Esophagus muscularis mucosa (tissue), 4 donors: ENCODE data around the gene ZBTB16. TPM values are rescaled to one million over a fixed set of nuclear protein-coding genes. Genes with fewer than 3 reads are reported as not detected.
A peak's percentile ranks its signal among the peaks of the same experiment; 100 is the strongest.

Experiments
- DNase-seq: peaks from one replicate; pipeline ENCODE4 v3.0.0-alpha.2; 2017; ENCODE audit errors: extremely low spot score
- H3K27ac ChIP-seq, 4 donors: fragments of 200-600 bp; sonication (generic); replicated peaks in 1 of 4; 1 replicate in 3 of 4; 2 replicates in 1 of 4; pipeline ENCODE4 v1.5.1; 2016 to 2019; ENCODE audit warnings: mild to moderate bottlenecking in 1 of 4
- H3K27me3 ChIP-seq, 4 donors: fragments of 200-600 bp; sonication (generic); one replicate each; pipeline versions ENCODE4 v1.5.1 to v1.6.0; 2016 to 2019
- H3K36me3 ChIP-seq, 4 donors: fragments of 200-600 bp; sonication (generic); one replicate each; pipeline ENCODE4 v1.5.1; 2016 to 2019
- H3K4me1 ChIP-seq, 4 donors: fragments of 200-600 bp; sonication (generic); one replicate each; pipeline ENCODE4 v1.5.1; 2016 to 2019
- H3K4me3 ChIP-seq, 4 donors: fragments of 200-600 bp; sonication (generic); 1 replicate in 2 of 4; 2 replicates in 2 of 4; pipeline ENCODE4 v1.5.1; 2016 to 2019; ENCODE audit warnings: mild to moderate bottlenecking in 4 of 4, moderate library complexity in 1 of 4
- H3K9me3 ChIP-seq, 4 donors: fragments of 200-600 bp; sonication (generic); 1 replicate in 3 of 4; 2 replicates in 1 of 4; pipeline ENCODE4 v1.5.1; 2016 to 2019
- CTCF ChIP-seq, 3 experiments: fragments of 200-600 bp in 2 of 3; fragments of 450-650 bp in 1 of 3; sonication (generic) in 2 of 3; IDR thresholded peaks; one replicate each; pipeline ENCODE4 v1.5.1; 2017 to 2019; ENCODE audit warnings: antibody characterized with exemption in 3 of 3, mild to moderate bottlenecking in 2 of 3, moderate library complexity in 1 of 3
- EP300 ChIP-seq: sonication (generic); formaldehyde crosslinking; IDR thresholded peaks from one replicate; pipeline ENCODE4 v1.6.1; 2017; ENCODE audit warnings: antibody characterized with exemption
- POLR2A ChIP-seq: fragments of 450-650 bp; IDR thresholded peaks from one replicate; pipeline ENCODE4 v1.6.1; 2017; ENCODE audit warnings: antibody characterized with exemption, moderate library complexity, mild to moderate bottlenecking, low read depth
- POLR2AphosphoS5 ChIP-seq, 2 donors: sonication (generic); formaldehyde crosslinking; IDR thresholded peaks; one replicate each; pipeline ENCODE4 v1.6.1; 2017; ENCODE audit warnings: antibody characterized with exemption in 2 of 2
- WGBS: methylation state at CpG from one replicate; pipeline ENCODE4 v1.1.5; 2018; 5-methylcytosine and 5-hydroxymethylcytosine counted together
- intact Hi-C: fragments of 100-400 bp; cut with DNase I; formaldehyde crosslinking; loops from one replicate; pipeline ENCODE4 v1.15.1; 2023
- total RNA-seq, 4 donors: library from RNA; depleted of rRNA; stranded (reverse); fragments of >200 nt; gene quantifications; one replicate each; pipeline versions ENCODE4 v1.1.0 to v1.2.1, GENCODE V29; 2016

The ZBTB16 gene
- total RNA-seq, 4 donors from 2014 or later, result 175 to 319 (median 222) TPM

GRCh38 chr11:114102993-114103896 is 43.7 kb downstream of the ZBTB16 start:
- DNase-seq, result no peak
- peaks cover 5 to 70% (median 31%) of the 10 kb centered on the region in 4 donors for H3K36me3 ChIP-seq
- WGBS, result 87% methylated on average over 13 of the region's 13 CpGs
- H3K9me3 ChIP-seq, result no peaks in the 10 kb centered on the region
- H3K4me1 ChIP-seq, result peaks cover 93 to 100% (median 99%) of the 10 kb centered on the region in 4 donors
- TF ChIP-seq POLR2A (no peak), EP300 (no peak), POLR2AphosphoS5 (IDR thresholded peaks at IDR 0.05) (no peak), CTCF (IDR thresholded peaks at IDR 0.05) (no peak)
- H3K4me3 ChIP-seq, result no peak overlapping the region
- no peak overlapping the region for H3K27ac ChIP-seq
- intact Hi-C loops, result no loop called here
- no peaks in the 10 kb centered on the region for H3K27me3 ChIP-seq

GRCh38 chr11:114105611-114106010 is 46.1 kb downstream of the ZBTB16 start:
- TF ChIP-seq EP300, result no peak
- TF ChIP-seq CTCF (IDR thresholded peaks at IDR 0.05), result no peak
- no peak for TF ChIP-seq POLR2AphosphoS5 (IDR thresholded peaks at IDR 0.05)
- no peak for TF ChIP-seq POLR2A
- intact Hi-C loops, result no loop called here
- H3K27ac ChIP-seq, result no peak overlapping the region
- peaks cover 5 to 64% (median 27%) of the 10 kb centered on the region in 4 donors for H3K36me3 ChIP-seq
- no peaks in the 10 kb centered on the region for H3K9me3 ChIP-seq
- peaks cover 95 to 100% (median 100%) of the 10 kb centered on the region in 4 donors for H3K4me1 ChIP-seq
- no peak overlapping the region for H3K4me3 ChIP-seq
- DNase-seq, result no peak
- 88% methylated on average over 3 of the region's 3 CpGs for WGBS
- H3K27me3 ChIP-seq, result no peaks in the 10 kb centered on the region

GRCh38 chr11:114106047-114106446 is 46.5 kb downstream of the ZBTB16 start:
- intact Hi-C loops, result no loop called here
- Histone ChIP-seq H3K9me3 (no peaks in the 10 kb centered on the region), H3K36me3 (peaks cover 5 to 61% (median 24%) of the 10 kb centered on the region in 4 donors), H3K27ac (no peak overlapping the region), H3K27me3 (no peaks in the 10 kb centered on the region), H3K4me3 (no peak overlapping the region), H3K4me1 (peaks cover 95 to 100% (median 100%) of the 10 kb centered on the region in 4 donors)
- 79% methylated on average over 8 of the region's 8 CpGs for WGBS
- no peak for DNase-seq
- TF ChIP-seq EP300, result no peak

GRCh38 chr11:114106986-114107385 is 47.5 kb downstream of the ZBTB16 start:
- Histone ChIP-seq H3K27me3 (no peaks in the 10 kb centered on the region), H3K4me1 (peaks cover 94 to 100% (median 100%) of the 10 kb centered on the region in 4 donors), H3K9me3 (no peaks in the 10 kb centered on the region), H3K4me3 (no peak overlapping the region), H3K27ac (no peak overlapping the region), H3K36me3 (peaks cover 5 to 61% (median 23%) of the 10 kb centered on the region in 4 donors)
- WGBS, result 96% methylated on average over 6 of the region's 6 CpGs
- DNase-seq, result no peak
- TF ChIP-seq POLR2AphosphoS5 (IDR thresholded peaks at IDR 0.05), result no peak
- TF ChIP-seq CTCF (IDR thresholded peaks at IDR 0.05), result no peak
- no peak for TF ChIP-seq EP300
- TF ChIP-seq POLR2A, result no peak
- intact Hi-C loops, result no loop called here

GRCh38 chr11:114108501-114109205 is 49.1 kb downstream of the ZBTB16 start:
- Histone ChIP-seq H3K4me1 (peaks cover 95 to 100% (median 99%) of the 10 kb centered on the region in 4 donors), H3K9me3 (no peaks in the 10 kb centered on the region), H3K27me3 (no peaks in the 10 kb centered on the region), H3K36me3 (peaks cover 5 to 54% (median 23%) of the 10 kb centered on the region in 4 donors), H3K27ac (peak overlapping the region in 2 of 4 donors; percentile 46 to 60), H3K4me3 (no peak overlapping the region)
- no peak for DNase-seq
- WGBS, result 92% methylated on average over 8 of the region's 10 CpGs
- TF ChIP-seq EP300, result no peak
- no peak for TF ChIP-seq CTCF (IDR thresholded peaks at IDR 0.05)
- no peak for TF ChIP-seq POLR2A
- peak in 1 of 2 donors; percentile 27 for TF ChIP-seq POLR2AphosphoS5 (IDR thresholded peaks at IDR 0.05)
- intact Hi-C loops, result no loop called here
